ENCODE results near the gene MSRB3.

Gene MSRB3

GRCh38 chr12:65327207-65328076, 49.0 kb downstream of the MSRB3 start:
- no peak for DNase-seq

DNA sequence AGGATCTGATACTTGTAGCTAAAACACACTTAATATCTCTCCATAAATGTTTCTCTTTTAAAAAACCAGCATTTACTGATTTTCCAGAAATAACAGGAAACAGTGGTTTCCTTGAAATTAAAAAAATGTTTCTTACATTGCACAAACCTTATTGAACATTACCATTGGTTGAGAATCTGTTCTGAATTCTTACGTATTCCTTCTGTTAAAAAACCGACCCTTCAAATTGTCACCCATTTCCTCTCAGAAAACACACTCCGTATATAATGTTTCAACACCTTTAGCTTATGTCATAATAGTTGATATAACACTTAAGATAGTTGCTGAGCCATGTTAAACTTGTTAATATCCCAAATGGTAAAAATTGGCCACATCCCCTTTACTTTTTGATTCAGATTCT, 51.2 kb downstream of the MSRB3 start:
- DNase-seq: no peak

- no peak for DNase-seq
Measured at GRCh38 chr12:65330331-65330730, 51.8 kb downstream of the MSRB3 start.

- DNase-seq: no peak
Measured at GRCh38 chr12:65331456-65331855, 53.0 kb downstream of the MSRB3 start.

DNA sequence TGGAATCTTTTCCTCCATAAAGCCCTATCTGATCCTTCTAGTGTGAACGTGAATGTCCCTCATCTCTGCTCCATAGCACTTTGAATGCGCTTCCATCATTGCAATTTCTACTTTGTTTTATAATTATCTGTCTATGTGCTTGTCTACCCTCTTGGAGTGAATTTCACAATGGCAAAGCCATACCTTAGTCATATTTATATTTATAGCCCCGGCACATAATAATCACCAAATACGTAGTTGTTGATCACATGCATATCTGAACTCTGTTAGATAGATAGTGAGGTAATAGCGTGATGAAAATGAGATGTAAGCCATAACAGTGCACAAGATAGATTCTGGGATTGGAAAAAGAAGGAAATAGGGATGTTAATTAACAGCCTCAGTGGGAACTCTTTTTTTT, 55.2 kb downstream of the MSRB3 start:
- DNase-seq: no peak

DNA sequence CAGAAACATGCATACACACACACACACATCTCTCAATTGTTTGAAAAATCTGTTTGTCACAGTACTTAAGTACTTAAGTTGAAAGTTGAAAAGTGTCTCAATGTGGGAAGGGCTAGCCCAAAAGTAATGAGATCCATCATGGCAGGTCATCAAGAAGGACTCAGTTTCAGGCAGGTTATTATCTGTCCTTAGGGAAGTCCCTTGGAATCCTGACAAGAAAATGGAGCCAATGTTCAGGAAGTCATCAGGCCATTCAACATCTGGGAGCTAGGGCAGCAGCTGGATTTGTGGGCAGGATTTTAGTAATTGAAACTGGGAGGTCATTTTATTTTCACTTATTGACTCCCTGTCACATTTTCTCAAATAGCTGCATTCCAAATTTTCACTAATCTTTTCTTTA, 56.0 kb downstream of the MSRB3 start:
- no peak for DNase-seq

GRCh38 chr12:65335021-65335714, 56.7 kb downstream of the MSRB3 start:
- no peak for DNase-seq

DNA sequence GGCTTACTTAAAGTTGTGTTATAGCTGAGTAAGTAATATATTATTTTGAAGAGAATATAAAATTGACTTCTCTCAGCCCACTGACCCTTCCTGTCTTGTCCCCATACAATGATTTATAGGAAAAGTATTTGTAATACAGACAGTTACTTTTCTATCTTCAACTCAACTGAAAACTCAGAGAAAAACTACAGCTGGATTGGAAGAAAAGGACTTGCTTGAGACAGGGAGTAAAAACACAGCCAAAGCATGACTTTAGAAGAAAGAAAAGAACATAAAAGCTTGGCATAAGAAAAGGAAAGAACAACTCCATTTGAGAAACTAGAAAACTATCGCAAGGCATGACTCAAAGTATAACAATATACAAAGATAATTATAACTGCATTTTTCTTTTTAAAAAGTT, 57.5 kb downstream of the MSRB3 start:
- DNase-seq: no peak

GRCh38 chr12:65339161-65339560, 60.7 kb downstream of the MSRB3 start:
- no peak for DNase-seq

DNA sequence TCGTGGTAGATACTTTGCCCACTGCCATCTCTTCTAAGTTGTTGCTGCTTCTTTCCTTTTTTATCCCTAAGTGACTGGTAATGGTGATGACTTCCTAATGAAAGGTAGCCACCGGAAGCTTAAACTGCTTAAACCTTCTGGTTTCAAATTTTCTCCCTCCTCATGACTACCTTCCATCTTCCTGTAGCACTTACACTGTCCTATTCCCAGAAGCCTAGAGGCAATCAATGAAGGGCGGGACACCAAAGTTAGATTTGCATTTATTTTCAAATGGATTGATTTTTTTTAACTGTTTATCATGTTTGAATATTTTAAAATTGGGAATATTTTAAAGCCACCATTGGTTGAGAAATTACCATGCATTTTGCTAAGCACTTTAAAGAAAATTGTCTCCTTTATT, 64.7 kb downstream of the MSRB3 start:
- DNase-seq: no peak

DNA sequence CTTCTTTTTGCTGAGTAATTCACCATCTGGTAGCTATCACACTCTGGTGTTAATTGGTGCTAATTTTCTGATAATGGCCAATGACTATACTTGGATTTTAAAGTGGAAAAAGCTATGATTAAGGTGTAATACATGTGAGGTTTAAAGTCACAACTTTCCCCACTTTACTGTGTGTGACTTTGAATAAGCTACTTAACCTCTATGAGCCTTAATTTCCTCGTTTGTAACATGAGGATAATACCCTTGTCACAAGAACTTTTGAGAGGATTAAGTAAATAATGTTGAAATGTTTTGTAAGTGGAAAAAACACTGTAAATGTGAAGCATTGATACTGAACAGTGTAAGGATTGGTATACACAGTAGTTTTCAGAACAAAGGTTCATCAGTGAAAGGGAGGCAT, 65.3 kb downstream of the MSRB3 start:
- DNase-seq: no peak

DNA sequence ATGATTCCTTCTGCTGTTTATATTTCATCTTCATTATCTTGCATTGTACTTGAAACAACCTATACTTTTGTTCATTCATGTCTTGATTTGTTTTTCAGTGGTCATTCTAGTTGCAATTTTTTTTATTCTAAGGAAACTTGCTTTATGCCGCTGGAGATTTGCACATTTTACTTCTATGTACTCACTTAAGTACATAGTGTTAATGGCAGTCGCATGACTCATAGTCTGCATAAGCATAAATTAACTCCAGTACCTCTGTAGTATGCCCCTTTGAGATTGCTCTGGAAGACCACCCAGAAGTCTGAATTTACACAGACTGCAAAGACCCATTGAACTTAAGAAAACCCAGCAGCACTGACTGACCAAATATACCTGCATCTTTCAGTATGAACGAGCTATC, 77.0 kb downstream of the MSRB3 start:
- no peak for DNase-seq

- no peak for DNase-seq
Measured at GRCh38 chr12:65362234-65363031, 84.0 kb downstream of the MSRB3 start.

- no peak for DNase-seq
Measured at GRCh38 chr12:65364046-65364445, 85.6 kb downstream of the MSRB3 start.

GRCh38 chr12:65367396-65367795, 88.9 kb downstream of the MSRB3 start:
- DNase-seq: no peak

DNA sequence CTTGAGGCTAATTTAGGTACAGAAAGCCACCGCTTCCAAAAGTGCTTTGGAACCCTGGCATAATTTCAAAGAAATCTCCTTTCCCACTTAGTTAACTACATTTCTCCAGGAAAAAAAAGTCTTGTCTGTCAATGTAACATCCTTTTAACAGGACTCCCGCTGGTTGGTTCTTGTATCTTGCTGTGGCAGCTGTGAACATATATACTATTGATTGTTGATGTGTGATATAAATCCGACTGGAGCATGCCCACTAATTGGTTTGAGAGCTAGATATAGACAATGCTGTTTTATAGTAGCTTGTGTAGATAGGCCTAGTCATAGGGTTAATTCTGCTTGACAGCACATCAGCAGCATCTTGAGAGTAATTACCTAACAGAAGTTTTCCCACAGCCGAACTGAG, 89.6 kb downstream of the MSRB3 start:
- DNase-seq: no peak

DNA sequence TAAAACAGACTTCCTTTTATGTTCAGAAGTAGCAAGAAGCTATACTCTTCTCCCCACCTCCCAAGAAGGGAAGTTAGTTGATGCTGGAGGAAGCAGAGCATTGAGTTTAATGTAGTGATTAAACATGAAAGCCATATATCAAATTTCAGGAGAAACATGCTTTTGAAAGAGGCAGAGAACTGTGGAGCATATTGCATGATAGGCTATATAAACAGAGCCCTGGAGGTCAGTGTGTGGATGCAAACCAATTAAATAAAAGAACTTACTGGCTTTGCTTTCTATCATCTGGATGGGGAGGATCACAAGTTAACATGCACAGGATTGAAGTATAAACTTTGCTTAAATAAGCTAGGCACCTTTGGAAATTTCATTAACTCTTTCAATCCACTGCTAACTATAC, 94.1 kb downstream of the MSRB3 start:
- no peak for DNase-seq

DNA sequence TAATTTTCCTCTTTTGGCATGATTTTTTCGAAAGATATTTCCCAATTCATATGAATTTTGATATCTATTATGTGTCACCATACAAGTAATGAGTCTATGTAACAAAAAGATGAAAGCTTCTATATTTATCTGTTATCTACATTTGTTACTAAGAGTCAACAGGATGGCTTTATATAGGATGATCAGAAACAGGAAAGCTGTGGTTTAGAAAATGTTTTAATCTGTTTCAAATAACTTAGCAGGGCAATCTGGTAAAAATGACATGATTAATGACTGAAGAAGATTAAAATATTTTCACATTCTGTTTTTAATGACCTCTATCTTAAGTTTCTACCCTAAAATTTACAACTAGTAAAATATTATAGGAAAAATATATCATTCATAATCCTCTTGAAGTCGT, 105.8 kb downstream of the MSRB3 start:
- no peak for DNase-seq

DNA sequence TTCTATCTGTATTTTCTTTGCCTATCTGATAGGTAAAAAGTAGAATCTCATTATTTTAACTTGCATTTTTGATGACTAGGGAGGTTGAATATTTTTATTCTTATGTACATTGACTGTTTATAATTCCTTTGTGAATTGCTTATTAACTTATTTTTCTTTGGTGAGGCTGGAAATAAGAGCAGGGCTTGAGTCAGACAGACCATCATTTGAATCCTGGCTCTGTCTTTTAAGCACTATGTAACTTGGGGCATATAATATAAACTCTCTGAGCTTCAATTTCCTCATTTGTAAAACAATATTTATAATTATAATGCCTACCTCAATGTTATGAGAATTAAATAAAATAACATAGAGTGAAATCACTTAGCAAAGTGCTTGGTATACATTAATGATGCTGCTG, 108.9 kb downstream of the MSRB3 start:
- no peak for DNase-seq

- DNase-seq: no peak
Measured at GRCh38 chr12:65389436-65389835, 111.0 kb downstream of the MSRB3 start.

GRCh38 chr12:65391711-65392110, 113.2 kb downstream of the MSRB3 start:
- DNase-seq: no peak

DNA sequence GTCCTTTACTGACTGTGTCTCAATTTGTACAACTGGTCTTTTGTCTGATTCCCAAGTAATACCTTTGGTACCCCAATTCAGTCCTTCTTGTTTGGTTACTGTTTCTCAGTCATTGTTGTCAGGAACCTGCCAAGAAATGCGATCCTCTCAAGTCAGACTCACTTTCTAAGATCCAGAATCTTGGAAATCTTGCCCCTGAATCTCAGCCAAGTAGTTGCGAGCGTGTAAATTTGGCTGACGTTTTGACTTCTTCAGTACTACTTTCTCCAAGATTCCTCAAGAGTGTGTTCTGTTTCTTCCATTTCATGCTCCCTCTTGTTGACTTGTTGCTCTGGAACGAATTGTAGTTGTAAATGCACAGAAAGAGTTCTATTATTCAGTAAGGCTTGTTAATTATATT, 114.0 kb downstream of the MSRB3 start:
- DNase-seq: no peak

GRCh38 chr12:65403188-65403587, 124.7 kb downstream of the MSRB3 start:
- DNase-seq: no peak
